Neutrophil (primary cell): Measurements from ENCODE around the gene ASXL1.

Source experiments
- H3K27ac ChIP-seq: fragments of 200-600 bp; sonication (generic); 2 replicates; pipeline ENCODE4 v1.5.1; 2016; ENCODE audit warnings: mild to moderate bottlenecking, moderate library complexity
- H3K27me3 ChIP-seq: fragments of 200-600 bp; sonication (generic); 2 replicates; pipeline ENCODE4 v1.6.0; 2016; ENCODE audit warnings: mild to moderate bottlenecking
- H3K36me3 ChIP-seq: fragments of 200-600 bp; sonication (generic); 2 replicates; pipeline ENCODE4 v1.5.1; 2017
- H3K4me1 ChIP-seq, 2 experiments: fragments of 200-600 bp in 1 of 2; sonication (generic) in 1 of 2; 1 replicate in 1 of 2; 2 replicates in 1 of 2; pipeline versions ENCODE4 v1.5.1 to v1.6.1; 2013 to 2016; ENCODE audit warnings: low read depth in 1 of 2, low read length in 1 of 2, mild to moderate bottlenecking in 1 of 2, moderate library complexity in 1 of 2; ENCODE audit not compliant: control insufficient read depth in 1 of 2, insufficient read depth in 1 of 2
- H3K4me3 ChIP-seq, 2 experiments: fragments of 200-600 bp in 1 of 2; sonication (generic) in 1 of 2; 1 replicate in 1 of 2; 2 replicates in 1 of 2; pipeline ENCODE4 v1.5.1; 2013 to 2016; ENCODE audit warnings: low read depth in 1 of 2, low read length in 1 of 2, mild to moderate bottlenecking in 1 of 2, moderate library complexity in 1 of 2
- H3K9me3 ChIP-seq: fragments of 200-600 bp; sonication (generic); 2 replicates; pipeline ENCODE4 v1.5.1; 2016
- CTCF ChIP-seq: fragments of 200-600 bp; sonication (generic); IDR thresholded peaks from 2 replicates; pipeline ENCODE4 v1.5.1; 2016; ENCODE audit warnings: antibody characterized with exemption

The ASXL1 gene

GRCh38 chr20:32357869-32358631 lies at the start of gene ASXL1:
Gene ASXL1 (plus strand): TSS chr20:32358331. CDS start chr20:32358776, 445 bp downstream.
- Histone ChIP-seq H3K4me1 (peaks cover 21 to 24% of the 10 kb centered on the region in 2 experiments), H3K27me3 (no peaks in the 10 kb centered on the region), H3K27ac (peak within 1 kb of the TSS; percentile 99), H3K36me3 (no peaks in the 10 kb centered on the region), H3K9me3 (no peaks in the 10 kb centered on the region), H3K4me3 (peak within 1 kb of the TSS; percentile 68 to 97)
- TF ChIP-seq CTCF, result peak; percentile 40

DNA sequence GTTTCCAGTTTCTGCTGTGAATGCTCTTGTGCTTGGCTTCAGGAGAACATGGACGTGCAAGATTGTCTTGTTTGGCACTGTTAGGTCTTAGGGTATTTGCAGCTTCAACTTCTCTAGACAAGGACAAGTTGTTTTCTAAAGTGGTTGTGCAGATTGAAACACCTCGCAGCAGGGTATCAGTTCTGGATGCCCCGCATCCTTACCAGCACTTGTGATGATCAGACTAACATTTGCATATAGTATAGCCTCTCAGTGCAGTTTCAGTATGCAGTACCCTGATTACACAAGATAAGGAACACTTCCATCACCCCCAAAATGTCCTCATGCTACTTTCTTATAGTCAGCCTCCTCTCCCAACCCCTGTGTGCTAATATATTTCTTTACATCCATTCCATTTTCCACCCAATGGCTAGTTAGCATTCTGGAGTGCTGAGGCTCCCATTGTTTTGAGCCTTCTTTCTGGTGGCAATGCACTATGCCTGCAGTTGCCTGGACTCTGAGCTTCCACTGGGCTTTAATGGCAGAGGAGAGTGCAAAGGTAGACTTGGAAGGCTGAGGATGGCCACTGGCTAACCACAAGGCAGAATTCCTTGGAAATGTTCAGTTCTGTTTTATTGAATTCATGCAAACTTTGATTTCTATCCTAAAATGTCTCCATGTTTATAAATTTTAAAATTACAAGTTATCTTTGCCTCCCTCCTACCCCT lies 45.3 kb upstream of the ASXL1 start:
- Histone ChIP-seq H3K9me3 (no peaks in the 10 kb centered on the region), H3K36me3 (peaks cover 59% of the 10 kb centered on the region), H3K4me3 (no peak overlapping the region), H3K27ac (no peak overlapping the region), H3K27me3 (no peaks in the 10 kb centered on the region), H3K4me1 (no peaks in the 10 kb centered on the region)
- TF ChIP-seq CTCF, result no peak

- H3K4me3 ChIP-seq, result no peak overlapping the region
- peaks cover 60% of the 10 kb centered on the region for H3K36me3 ChIP-seq
- H3K27ac ChIP-seq, result no peak overlapping the region
- H3K9me3 ChIP-seq, result no peaks in the 10 kb centered on the region
- no peak for TF ChIP-seq CTCF
- no peaks in the 10 kb centered on the region for H3K27me3 ChIP-seq
- no peaks in the 10 kb centered on the region for H3K4me1 ChIP-seq
Measured at GRCh38 chr20:32314768-32315167, 43.4 kb upstream of the ASXL1 start.

DNA sequence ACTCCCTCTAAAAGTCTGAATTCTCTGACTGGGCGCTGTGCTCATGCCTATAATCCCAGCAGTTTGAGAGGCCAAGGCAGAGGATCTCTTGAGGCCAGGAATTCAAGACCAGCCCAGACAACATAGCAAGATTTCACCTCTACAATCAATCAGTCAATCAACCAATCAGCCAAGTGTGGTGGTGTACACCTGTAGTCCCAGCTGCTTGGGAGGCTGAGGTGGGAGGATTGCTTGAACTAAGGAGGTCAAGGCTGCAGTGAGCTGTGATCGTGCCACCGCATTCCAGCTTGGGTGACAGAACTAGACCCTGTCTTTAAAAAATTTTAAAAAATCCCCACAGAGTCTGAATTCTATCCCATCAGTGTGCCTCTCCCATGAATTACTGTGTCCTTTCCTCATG lies 42.7 kb upstream of the ASXL1 start:
- H3K4me3 ChIP-seq, result no peak overlapping the region
- peaks cover 53% of the 10 kb centered on the region for H3K36me3 ChIP-seq
- no peaks in the 10 kb centered on the region for H3K9me3 ChIP-seq
- H3K4me1 ChIP-seq, result no peaks in the 10 kb centered on the region
- no peak for TF ChIP-seq CTCF
- no peaks in the 10 kb centered on the region for H3K27me3 ChIP-seq
- no peak overlapping the region for H3K27ac ChIP-seq

DNA sequence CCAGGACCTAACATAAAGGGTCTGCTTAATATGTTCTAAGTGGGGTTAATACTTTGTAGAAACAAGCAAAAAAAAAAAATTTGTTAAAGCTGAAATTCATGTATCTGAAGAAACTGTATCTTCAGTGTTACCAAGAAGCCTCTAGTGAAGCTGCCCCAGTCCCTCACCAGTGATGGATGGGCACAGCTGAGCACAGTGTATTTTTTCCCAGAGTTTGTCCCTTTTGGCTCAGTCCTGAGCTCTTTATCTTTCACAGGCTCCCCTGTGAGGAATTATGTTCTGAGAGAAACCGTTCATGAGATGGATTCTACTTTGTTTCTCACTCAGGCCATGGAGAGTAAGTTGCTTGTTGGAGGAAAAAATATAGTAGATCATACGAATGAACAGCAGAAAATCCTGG lies 42.2 kb upstream of the ASXL1 start:
- H3K27ac ChIP-seq, result no peak overlapping the region
- TF ChIP-seq CTCF, result no peak
- H3K4me3 ChIP-seq, result no peak overlapping the region
- H3K4me1 ChIP-seq, result no peaks in the 10 kb centered on the region
- no peaks in the 10 kb centered on the region for H3K9me3 ChIP-seq
- H3K36me3 ChIP-seq, result peaks cover 49% of the 10 kb centered on the region
- H3K27me3 ChIP-seq, result no peaks in the 10 kb centered on the region
